Measurements from ENCODE around the gene LYSMD1. TPM values are rescaled to one million over a fixed set of nuclear protein-coding genes. Genes with fewer than 3 reads are reported as not detected.

The LYSMD1 gene
- polyA plus RNA-seq, 1 of the 3 experiments (the other 2 are of a cell fraction): 4.5 TPM

GRCh38 chr1:151193856-151194255 lies 28.2 kb upstream of the LYSMD1 start (continued):
- no peak for TF ChIP-seq RCOR1 (IDR thresholded peaks at IDR 0.05; ENCODE audit: low read length)
- no peak for TF ChIP-seq YY1 (IDR thresholded peaks at IDR 0.05; ENCODE audit: low read depth)
- TF ChIP-seq MXI1 (IDR thresholded peaks at IDR 0.05; ENCODE audit: low read depth, low read length): no peak
- TF ChIP-seq ELF1 (IDR thresholded peaks at IDR 0.05): no peak

- 70% methylated on average over 6 of the region's 6 CpGs for WGBS (ENCODE audit: low lambda C conversion rate)
- Histone ChIP-seq H3K4me1 (ENCODE audit: control insufficient read depth in 1 of 2, insufficient read depth in 2 of 2, low read depth in 1 of 2, low read length in 1 of 2) (peaks cover 0 to 14% of the 10 kb centered on the region in 2 experiments; a peak in 2 of 4 replicates), H3K4me3 (ENCODE audit: low read depth in 2 of 2, low read length in 1 of 2) (no peak overlapping the region), H4K20me1 (ENCODE audit: insufficient read depth) (no peaks in the 10 kb centered on the region), H3K79me2 (ENCODE audit: insufficient read depth) (peaks cover 15% of the 10 kb centered on the region), H3K9ac (no peak overlapping the region), H3K36me3 (replicated peaks in 1 of 2; ENCODE audit: control insufficient read depth in 1 of 2, insufficient read depth in 2 of 2, low read length in 1 of 2) (no peaks in the 10 kb centered on the region), H3F3A (replicated peaks; ENCODE audit: insufficient read depth) (peaks cover 31% of the 10 kb centered on the region), H3K27ac (ENCODE audit: low read depth in 2 of 2, low read length in 1 of 2) (no peak overlapping the region), H3K4me2 (no peak overlapping the region), H3K27me3 (ENCODE audit: insufficient read depth) (no peaks in the 10 kb centered on the region), H3K9me2 (no peaks in the 10 kb centered on the region), H3K9me3 (no peaks in the 10 kb centered on the region), H2AFZ (ENCODE audit: low read depth) (no peak overlapping the region)
- ChIA-PET POLR2A (no interaction called here), CTCF (interaction anchor here (1.9 kb wide), 1 partner anchor 59 kb away, joined by 8 read pairs; no protein-coding TSS in a partner anchor)
- no peak for DNase-seq
- no peak for TF ChIP-seq POLR2AphosphoS5 (IDR thresholded peaks at IDR 0.05; ENCODE audit: low read depth, low read length)
- TF ChIP-seq PBX3 (IDR thresholded peaks at IDR 0.05): no peak
- no peak for TF ChIP-seq EP300 (IDR thresholded peaks at IDR 0.05; ENCODE audit: borderline replicate concordance in 1 of 2, low read depth in 1 of 2, low read length in 1 of 2)
- no peak for TF ChIP-seq GABPA (IDR thresholded peaks at IDR 0.05; ENCODE audit: low read depth)
- no peak for TF ChIP-seq IRF3 (IDR thresholded peaks at IDR 0.05; ENCODE audit: low read depth, low read length)
- TF ChIP-seq FOSL2 (IDR thresholded peaks at IDR 0.05; ENCODE audit: borderline replicate concordance, low read depth): no peak
- TF ChIP-seq ELF1 (IDR thresholded peaks at IDR 0.05): no peak
- no peak for TF ChIP-seq SIN3A (IDR thresholded peaks at IDR 0.05; ENCODE audit: borderline replicate concordance, low read depth, low read length)
- TF ChIP-seq ZBTB33 (IDR thresholded peaks at IDR 0.05; ENCODE audit: borderline replicate concordance, low read depth): no peak
- TF ChIP-seq JUND (IDR thresholded peaks at IDR 0.05): no peak
- no peak for TF ChIP-seq RCOR1 (IDR thresholded peaks at IDR 0.05; ENCODE audit: low read length)
- TF ChIP-seq USF1 (IDR thresholded peaks at IDR 0.05; ENCODE audit: borderline replicate concordance, low read depth): no peak
- TF ChIP-seq NRF1 (IDR thresholded peaks at IDR 0.05; ENCODE audit: low read depth, low read length): no peak
- no peak for TF ChIP-seq EZH2phosphoT487 (IDR thresholded peaks at IDR 0.05; ENCODE audit: borderline replicate concordance, low read depth)
- no peak for TF ChIP-seq FOXJ3 (CRISPR knock-in tag; IDR thresholded peaks at IDR 0.05)
- no peak for TF ChIP-seq SMC3 (IDR thresholded peaks at IDR 0.05; ENCODE audit: low read depth, low read length)
- TF ChIP-seq USF2 (IDR thresholded peaks at IDR 0.05; ENCODE audit: borderline replicate concordance, low read depth, low read length): no peak
Observed at GRCh38 chr1:151193304-151193703, 27.6 kb upstream of the LYSMD1 start.
